VCaP (cell line): Measurements from ENCODE around the gene HELZ.
"Not testable (repeated sequence)": the region's sequence is repeated elsewhere in the genome, so short reads cannot be mapped to it uniquely, and the experiment has no call there.

Source experiments
- H3K27ac ChIP-seq: fragments of 450-650 bp; 2 replicates; pipeline ENCODE4 v1.5.1; 2017
- CTCF ChIP-seq: fragments of 450-650 bp; conservative IDR thresholded peaks from 2 replicates; pipeline ENCODE4 v1.5.1; 2017; ENCODE audit warnings: mild to moderate bottlenecking, moderate library complexity

HELZ gene

GRCh38 chr17:67145183-67145805 is 99.7 kb downstream of the HELZ start:
- no peak overlapping the region for H3K27ac ChIP-seq
- TF ChIP-seq CTCF: no peak

- TF ChIP-seq CTCF: no peak
- H3K27ac ChIP-seq: no peak overlapping the region
These were observed 101.7 kb downstream of the HELZ start for GRCh38 chr17:67143318-67143717.

- H3K27ac ChIP-seq: not testable (repeated sequence)
These were observed 103.0 kb downstream of the HELZ start for GRCh38 chr17:67142030-67142429.

- no peak overlapping the region for H3K27ac ChIP-seq
These were observed 105.0 kb downstream of the HELZ start for GRCh38 chr17:67139784-67140665.

GRCh38 chr17:67139289-67139688 is 105.7 kb downstream of the HELZ start:
- no peak overlapping the region for H3K27ac ChIP-seq
- no peak for TF ChIP-seq CTCF

More at GRCh38 chr17:67139784-67140665, 105.0 kb downstream of the HELZ start:
- TF ChIP-seq CTCF: no peak

GRCh38 chr17:67138392-67138791 is 106.6 kb downstream of the HELZ start:
- H3K27ac ChIP-seq: no peak overlapping the region
- TF ChIP-seq CTCF: no peak

GRCh38 chr17:67137860-67138259 is 107.1 kb downstream of the HELZ start:
- no peak for TF ChIP-seq CTCF
- H3K27ac ChIP-seq: no peak overlapping the region

GRCh38 chr17:67137026-67137370 is 108.0 kb downstream of the HELZ start:
- H3K27ac ChIP-seq: no peak overlapping the region
- no peak for TF ChIP-seq CTCF
